ENCODE measurements around the gene PSMD9.

The PSMD9 gene

DNA sequence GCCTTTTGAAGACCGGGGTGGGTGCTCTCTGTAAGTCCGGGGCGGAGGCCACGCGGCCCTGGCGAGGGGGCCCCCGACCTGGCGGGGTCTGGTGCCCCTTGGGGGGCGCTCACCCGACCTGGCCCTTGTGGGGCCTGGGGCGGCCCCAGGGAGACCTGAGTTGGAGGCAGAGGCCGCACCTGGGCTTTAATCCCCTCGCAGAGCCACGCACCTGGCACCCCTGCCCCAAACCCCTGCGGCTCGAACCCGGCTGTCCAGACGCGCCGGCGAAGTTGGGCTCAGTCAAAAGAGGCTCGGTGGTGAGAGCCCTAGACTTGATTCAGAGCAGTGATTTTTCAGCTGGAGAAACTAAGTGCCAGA, 30.1 kb downstream of the PSMD9 start:
- TF ChIP-seq SIN3A (IDR thresholded peaks at IDR 0.05; ENCODE audit: borderline replicate concordance, insufficient read depth, low read length) = no peak

DNA sequence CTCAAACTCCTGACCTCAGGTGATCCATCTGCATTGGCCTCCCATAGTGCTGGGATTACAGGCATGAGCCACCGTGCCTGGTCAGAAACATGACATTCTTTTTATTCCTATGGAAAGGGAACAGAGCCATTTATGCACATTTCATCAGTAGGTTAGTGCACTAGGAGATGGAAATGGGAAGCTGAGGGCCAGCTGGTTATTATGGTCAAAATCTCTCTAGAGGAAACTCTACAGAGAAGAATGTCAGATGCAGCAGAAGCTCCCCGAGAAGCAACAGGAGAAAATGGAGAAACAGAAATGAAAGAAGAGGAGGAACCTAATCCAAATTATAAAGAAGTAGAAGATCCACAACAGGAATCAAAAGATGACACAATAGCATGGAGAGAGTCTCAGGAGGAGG, 32.5 kb downstream of the PSMD9 start:
- TF ChIP-seq POLR2AphosphoS5 (IDR thresholded peaks at IDR 0.05; ENCODE audit: low read depth, low read length) (no peak), FOXP2 (optimal IDR thresholded peaks at IDR 0.05; ENCODE audit: borderline replicate concordance, extremely low read depth, extremely low read length, insufficient read depth) (no peak), SIN3A (IDR thresholded peaks at IDR 0.05; ENCODE audit: borderline replicate concordance, insufficient read depth, low read length) (no peak), TAF1 (IDR thresholded peaks at IDR 0.05; ENCODE audit: borderline replicate concordance, insufficient read depth, low read length) (no peak)
- TF ChIP-seq, protein P1, sequence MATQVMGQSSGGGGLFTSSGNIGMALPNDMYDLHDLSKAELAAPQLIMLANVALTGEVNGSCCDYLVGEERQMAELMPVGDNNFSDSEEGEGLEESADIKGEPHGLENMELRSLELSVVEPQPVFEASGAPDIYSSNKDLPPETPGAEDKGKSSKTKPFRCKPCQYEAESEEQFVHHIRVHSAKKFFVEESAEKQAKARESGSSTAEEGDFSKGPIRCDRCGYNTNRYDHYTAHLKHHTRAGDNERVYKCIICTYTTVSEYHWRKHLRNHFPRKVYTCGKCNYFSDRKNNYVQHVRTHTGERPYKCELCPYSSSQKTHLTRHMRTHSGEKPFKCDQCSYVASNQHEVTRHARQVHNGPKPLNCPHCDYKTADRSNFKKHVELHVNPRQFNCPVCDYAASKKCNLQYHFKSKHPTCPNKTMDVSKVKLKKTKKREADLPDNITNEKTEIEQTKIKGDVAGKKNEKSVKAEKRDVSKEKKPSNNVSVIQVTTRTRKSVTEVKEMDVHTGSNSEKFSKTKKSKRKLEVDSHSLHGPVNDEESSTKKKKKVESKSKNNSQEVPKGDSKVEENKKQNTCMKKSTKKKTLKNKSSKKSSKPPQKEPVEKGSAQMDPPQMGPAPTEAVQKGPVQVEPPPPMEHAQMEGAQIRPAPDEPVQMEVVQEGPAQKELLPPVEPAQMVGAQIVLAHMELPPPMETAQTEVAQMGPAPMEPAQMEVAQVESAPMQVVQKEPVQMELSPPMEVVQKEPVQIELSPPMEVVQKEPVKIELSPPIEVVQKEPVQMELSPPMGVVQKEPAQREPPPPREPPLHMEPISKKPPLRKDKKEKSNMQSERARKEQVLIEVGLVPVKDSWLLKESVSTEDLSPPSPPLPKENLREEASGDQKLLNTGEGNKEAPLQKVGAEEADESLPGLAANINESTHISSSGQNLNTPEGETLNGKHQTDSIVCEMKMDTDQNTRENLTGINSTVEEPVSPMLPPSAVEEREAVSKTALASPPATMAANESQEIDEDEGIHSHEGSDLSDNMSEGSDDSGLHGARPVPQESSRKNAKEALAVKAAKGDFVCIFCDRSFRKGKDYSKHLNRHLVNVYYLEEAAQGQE (IDR thresholded peaks at IDR 0.05; ENCODE audit: insufficient read depth in 1 of 2, low read depth in 2 of 2, low read length in 2 of 2) = no peak

DNA sequence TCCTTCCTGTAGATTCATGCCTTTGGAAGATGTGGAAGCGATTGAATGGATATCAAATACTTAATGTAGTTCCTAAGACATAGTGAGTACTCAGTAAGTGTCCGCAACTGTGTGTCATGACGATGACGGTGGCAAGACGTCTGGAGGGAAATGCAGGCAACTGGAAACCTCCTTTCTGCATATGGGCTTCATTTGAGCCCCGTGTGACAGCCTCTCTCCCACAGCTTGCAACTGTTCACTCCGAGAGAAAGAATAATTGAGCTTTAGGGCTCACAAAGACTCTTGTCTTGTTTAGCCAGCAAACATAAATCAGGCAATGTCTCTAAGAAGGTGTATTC, 36.7 kb downstream of the PSMD9 start:
- TF ChIP-seq SIN3A (IDR thresholded peaks at IDR 0.05; ENCODE audit: borderline replicate concordance, insufficient read depth, low read length) (no peak), POLR2AphosphoS5 (IDR thresholded peaks at IDR 0.05; ENCODE audit: low read depth, low read length) (no peak), TAF1 (IDR thresholded peaks at IDR 0.05; ENCODE audit: borderline replicate concordance, insufficient read depth, low read length) (no peak), FOXP2 (optimal IDR thresholded peaks at IDR 0.05; ENCODE audit: borderline replicate concordance, extremely low read depth, extremely low read length, insufficient read depth) (no peak)
- TF ChIP-seq, protein P1 (IDR thresholded peaks at IDR 0.05; ENCODE audit: insufficient read depth in 1 of 2, low read depth in 2 of 2, low read length in 2 of 2) = no peak

DNA sequence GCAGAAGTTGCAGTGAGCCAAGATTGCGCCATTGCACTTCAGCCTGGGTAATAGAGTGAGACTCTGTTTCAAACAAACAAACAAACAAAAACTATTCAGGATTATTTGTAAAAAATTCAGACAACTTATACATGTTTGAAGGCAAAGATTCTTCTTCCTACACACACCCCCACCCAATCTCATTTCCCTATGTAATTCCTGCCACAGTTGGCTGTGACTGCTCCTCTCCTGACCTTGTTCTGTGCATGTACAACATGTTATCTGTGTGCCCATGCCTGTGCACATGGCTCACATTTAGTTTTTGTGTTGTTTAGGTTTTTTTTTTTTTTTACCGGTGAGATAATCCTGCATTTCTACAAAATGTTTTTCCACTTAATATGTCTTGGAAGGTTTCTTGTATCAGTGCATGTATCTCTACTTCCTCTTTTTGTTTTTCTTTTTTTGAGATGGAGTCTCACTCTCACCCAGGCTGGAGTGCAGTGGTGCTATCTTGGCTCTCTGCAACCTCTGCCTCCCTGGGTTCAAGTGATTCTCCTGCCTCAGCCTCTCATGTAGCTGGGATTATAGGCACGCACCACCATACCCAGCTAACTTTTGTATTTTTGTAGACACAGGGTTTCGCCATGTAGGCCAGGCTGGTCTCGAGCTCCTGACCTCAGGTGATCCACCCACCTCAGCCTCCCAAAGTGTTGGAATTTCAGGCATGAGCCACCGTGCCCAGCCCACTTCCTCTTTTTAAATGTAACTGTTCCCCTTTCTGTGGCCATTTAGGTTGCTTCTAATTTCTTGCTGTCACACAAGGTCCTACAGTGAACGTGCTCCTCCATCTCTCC, 38.5 kb downstream of the PSMD9 start:
- TF ChIP-seq POLR2AphosphoS5 (IDR thresholded peaks at IDR 0.05; ENCODE audit: low read depth, low read length) (no peak), FOXP2 (optimal IDR thresholded peaks at IDR 0.05; ENCODE audit: borderline replicate concordance, extremely low read depth, extremely low read length, insufficient read depth) (no peak), TAF1 (IDR thresholded peaks at IDR 0.05; ENCODE audit: borderline replicate concordance, insufficient read depth, low read length) (no peak), SIN3A (IDR thresholded peaks at IDR 0.05; ENCODE audit: borderline replicate concordance, insufficient read depth, low read length) (no peak)
- TF ChIP-seq, protein P1 (IDR thresholded peaks at IDR 0.05; ENCODE audit: insufficient read depth in 1 of 2, low read depth in 2 of 2, low read length in 2 of 2) = no peak

DNA sequence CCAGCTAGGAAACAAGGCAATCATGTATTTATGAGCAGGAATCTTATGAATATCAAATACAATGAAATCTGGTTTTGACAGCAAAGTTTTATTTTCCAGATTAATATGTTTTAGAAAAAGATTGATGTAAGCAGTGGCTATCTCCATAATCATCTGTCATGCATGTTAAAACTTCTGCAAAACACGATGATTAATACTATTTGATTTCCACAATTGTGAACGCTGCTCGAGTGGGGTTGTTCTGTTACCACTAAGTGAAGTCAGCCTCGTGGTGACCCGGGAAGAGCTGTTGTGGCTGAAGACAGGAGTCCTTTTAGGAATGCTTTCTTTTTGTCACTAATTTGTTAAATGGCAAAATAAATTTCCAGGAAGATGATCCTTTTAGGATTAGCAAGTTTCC, 39.2 kb downstream of the PSMD9 start:
- TF ChIP-seq SIN3A (IDR thresholded peaks at IDR 0.05; ENCODE audit: borderline replicate concordance, insufficient read depth, low read length) (no peak), TAF1 (IDR thresholded peaks at IDR 0.05; ENCODE audit: borderline replicate concordance, insufficient read depth, low read length) (no peak), FOXP2 (optimal IDR thresholded peaks at IDR 0.05; ENCODE audit: borderline replicate concordance, extremely low read depth, extremely low read length, insufficient read depth) (no peak), POLR2AphosphoS5 (IDR thresholded peaks at IDR 0.05; ENCODE audit: low read depth, low read length) (no peak)
- TF ChIP-seq, protein P1 (IDR thresholded peaks at IDR 0.05; ENCODE audit: insufficient read depth in 1 of 2, low read depth in 2 of 2, low read length in 2 of 2) = no peak
